Occipital lobe (tissue), 2 donors: ENCODE measurements around the gene SLC25A25. TPM values are rescaled to one million over a fixed set of nuclear protein-coding genes. Genes with fewer than 3 reads are reported as not detected.
A peak's percentile ranks its signal among the peaks of the same experiment; 100 is the strongest.
"Not testable (repeated sequence)": the region's sequence is repeated elsewhere in the genome, so short reads cannot be mapped to it uniquely, and the experiment has no call there.

Source experiments
- DNase-seq: peaks from one replicate; lab custom pipeline; 2025; lab: John Stamatoyannopoulos, UW
- total RNA-seq: library from RNA; depleted of rRNA; stranded (reverse); fragments of >200 nt; gene quantifications from one replicate; pipeline ENCODE4 v1.2.3, GENCODE V29; 2014

SLC25A25 gene
- total RNA-seq, 1 donor from 2014 or later = 36.0 TPM

DNA sequence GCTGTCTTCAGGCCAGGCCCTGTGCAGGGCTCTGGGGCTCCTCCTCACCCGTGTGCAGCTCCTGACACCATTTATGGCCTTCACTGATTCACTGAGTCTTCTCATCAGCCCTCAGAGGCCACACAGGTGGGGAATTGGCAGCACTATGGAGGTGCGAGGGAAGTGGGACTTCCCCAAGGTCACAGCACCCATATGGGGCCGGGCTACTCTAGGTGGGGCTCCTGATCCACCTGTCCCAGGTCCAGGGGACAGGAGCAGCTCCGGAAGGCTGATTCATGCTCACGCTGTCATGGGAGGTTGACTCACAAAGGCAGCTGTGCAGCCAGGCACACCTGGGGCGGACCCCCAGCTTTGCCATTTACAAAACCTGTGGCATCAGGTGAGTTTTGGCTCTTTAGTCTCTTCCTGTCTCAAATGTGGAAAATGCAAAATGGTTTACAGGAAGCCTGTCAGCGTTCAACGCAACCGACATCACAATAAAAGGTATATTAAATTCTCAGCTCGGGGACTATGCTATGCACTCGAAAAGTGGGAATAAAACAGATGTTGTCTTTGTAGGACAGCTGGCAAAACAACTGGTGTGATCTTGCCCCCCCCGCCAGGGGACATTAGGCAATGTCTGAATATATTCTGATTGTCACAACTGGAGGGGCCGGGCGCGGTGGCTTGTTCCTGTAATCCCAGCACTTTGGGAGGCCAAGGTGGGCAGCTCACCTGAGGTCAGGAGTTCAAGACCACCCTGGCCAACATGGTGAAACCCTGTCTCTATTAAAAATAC is 15.9 kb upstream of the SLC25A25 start:
- no peak for DNase-seq

GRCh38 chr9:128053560-128053959 is 14.5 kb upstream of the SLC25A25 start:
- no peak for DNase-seq

- no peak for DNase-seq
Observed at GRCh38 chr9:128054087-128054486, 13.9 kb upstream of the SLC25A25 start.

GRCh38 chr9:128055344-128056040 is 12.5 kb upstream of the SLC25A25 start:
- DNase-seq = no peak

DNA sequence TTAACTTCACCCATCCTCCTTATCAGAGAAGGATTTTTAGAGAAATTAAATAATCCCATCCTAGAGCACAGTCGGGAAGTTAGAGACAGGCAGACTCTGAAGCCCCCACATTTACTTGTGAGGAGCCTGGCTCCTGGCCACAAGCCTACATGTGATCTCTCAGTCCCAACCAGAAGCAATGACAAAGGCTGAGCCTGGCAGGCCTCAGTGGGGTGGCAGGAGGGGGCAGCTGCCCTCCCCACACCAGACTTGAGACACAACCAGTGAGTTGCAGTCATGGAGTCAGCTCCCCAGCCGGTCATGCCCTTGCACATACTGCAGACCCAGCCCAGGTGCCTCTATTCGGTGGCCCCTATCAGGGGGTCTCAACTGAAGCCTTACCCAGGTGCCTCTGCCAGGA is 11.9 kb upstream of the SLC25A25 start:
- no peak for DNase-seq

- no peak for DNase-seq
Observed at GRCh38 chr9:128056887-128057723, 10.9 kb upstream of the SLC25A25 start.

- DNase-seq = no peak
Observed at GRCh38 chr9:128057724-128058409, 10.2 kb upstream of the SLC25A25 start.

DNA sequence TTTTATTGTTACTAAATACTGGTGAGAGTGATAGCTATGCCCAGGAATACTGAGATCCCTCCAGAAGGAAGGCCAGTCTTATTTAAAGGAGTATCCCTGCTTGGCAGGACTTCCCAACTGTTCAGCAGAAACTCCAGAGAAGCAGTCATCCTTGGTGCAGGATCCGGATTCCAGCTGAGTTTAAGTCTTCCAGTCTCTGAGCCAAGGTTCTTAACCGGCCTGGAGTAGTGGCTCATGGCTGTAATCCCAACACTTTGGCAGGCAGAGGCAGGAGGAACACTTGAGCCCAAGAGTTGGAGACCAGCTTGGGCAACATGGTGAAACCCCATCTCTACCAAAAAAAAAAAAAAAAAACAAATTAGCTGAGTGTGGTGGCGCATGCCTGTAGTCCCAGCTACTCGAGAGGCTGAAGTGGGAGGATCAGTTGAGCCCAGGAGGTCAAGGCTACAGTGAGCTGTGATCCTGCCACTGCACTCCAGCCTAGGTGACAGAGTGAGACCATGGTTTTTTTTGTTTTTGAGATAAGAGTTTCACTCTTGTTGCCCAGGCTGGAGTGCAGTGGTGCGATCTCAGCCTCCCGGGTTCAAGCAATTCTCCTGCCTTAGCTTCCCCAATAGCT is 8.6 kb upstream of the SLC25A25 start:
- DNase-seq = no peak

DNA sequence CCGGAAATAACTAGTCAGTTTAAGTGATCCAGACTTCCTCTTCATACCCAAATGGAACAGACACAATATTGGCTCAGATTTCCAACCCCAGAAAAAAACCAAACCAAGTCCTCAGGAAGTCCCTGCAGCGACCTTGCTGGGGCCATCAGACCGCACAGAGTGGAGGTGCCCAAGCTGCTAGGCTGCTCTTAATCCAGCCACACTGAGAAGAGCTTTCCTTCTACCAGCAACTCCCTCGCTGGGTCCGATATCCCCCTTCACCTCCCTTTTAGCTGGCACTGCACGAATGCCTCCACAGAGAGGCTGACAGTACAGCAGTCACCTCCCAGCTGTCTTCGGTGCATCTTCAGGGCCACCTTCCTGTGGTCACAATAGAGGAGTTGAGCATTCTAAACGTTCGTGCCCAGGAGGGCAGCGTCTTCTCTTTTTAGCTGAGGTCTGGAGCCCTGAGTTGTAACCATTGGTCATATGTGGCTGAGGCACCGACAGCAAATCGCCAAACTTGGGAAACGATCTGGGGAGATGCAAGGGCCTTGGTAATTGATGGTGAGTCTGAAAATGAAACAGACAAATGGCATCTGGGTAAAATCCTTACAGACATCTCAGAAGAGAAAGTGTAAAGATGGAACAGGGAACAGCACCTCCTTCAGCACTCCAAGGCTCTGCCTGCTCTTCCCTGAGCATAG is 6.6 kb upstream of the SLC25A25 start:
- no peak for DNase-seq

DNA sequence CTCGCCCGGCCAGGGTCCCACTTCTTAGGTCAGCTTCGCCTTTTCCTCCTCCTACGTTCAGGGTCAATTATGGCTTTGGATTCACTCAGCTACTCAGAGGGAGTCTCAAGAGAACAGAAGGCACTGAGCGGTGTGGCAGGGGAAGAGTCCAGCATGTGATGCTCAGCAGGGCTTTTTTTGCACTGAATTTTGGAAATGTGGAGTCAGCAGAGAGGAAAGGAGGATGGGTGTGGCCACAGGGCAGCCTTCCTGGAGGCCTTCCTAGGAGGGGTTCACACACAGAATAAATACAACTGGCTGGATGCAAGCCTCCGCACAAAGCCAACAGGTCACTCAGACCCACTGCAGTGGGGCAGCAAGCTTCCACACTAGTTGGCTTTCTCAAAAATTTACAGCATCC is 5.8 kb upstream of the SLC25A25 start:
- DNase-seq = no peak

DNA sequence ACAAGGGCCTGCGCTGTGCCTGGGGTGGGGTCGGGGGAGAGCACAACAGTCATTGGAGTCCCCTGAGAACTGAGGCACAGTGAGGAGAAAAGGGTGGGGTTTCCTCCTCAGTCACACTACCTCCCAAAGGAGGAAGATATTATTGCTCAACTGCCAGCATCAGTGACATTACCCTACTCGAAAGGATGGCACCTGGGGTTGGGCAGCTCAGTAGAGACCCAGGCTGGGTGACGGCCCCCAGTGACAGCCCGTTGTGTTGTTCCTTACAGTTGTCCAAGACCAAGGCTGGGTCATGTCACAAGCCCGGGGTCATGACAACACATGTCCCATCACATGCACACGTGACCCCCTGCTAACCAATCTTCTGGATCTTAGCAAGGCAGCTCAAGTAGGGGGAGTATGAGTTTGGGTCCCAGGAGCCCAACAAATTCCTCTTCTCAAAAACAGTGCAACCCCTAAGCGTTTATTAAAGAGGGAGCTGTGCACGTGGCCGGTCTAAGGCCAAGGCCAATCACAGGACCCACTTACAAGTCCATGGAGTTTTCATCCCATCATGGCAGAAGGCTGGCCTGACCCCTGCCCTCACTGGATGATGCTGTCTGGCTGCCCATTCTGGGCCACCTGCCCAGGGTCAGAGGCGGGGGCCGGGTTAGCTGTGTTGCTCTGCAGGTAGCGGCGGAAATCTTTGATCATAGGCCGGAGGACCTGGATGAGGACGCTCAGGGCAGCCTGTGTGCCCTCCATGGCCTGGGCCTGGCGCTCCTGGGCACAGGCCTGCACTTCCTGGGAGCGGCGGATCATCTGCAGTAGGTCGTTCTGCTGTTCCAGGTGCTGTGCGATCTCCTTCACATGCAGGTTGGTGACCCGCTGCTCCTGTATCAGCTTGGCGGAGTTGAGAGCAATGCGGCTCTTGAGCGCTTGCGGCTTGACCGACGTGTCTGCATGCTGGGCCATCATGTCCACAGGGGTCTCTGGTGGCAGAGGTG is 4.9 kb upstream of the SLC25A25 start:
- no peak for DNase-seq

GRCh38 chr9:128065907-128066712 is 1.9 kb upstream of the SLC25A25 start:
- DNase-seq = no peak

- peak; percentile 96 for DNase-seq
Observed at GRCh38 chr9:128066713-128067644, 1.1 kb upstream of the SLC25A25 start, which contains the start of gene NAIF1. TSS of gene NAIF1 (minus strand) at chr9:128067320. CDS start at chr9:128067101, 219 bp downstream.

GRCh38 chr9:128068386-128069205 is 564 bp downstream of the SLC25A25 start:
- peak; percentile 22 for DNase-seq

GRCh38 chr9:128070874-128071273 is 2.8 kb downstream of the SLC25A25 start:
- DNase-seq = no peak

DNA sequence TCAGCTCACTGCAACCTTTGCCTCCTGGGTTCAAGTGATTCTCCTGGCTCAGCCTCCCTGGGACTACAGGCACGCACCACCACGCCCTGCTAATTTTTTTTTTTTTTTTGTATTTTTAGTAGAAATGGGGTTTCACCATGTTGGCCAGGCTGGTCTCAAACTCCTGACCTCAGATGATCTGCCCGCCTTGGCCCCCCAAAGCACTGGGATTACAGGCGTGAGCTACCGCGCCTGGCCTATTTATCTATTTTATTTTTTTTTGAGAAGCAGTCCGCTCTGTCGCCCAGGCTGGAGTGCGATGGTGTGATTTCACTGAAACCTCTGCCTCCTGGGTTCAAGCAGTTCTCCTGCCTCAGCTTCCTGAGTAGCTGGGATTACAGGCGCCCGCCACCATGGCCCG is 3.4 kb downstream of the SLC25A25 start:
- DNase-seq = not testable (repeated sequence)
